ENCODE data around the gene RPLP2.
A peak's percentile ranks its signal among the peaks of the same experiment; 100 is the strongest.

Gene RPLP2

DNA sequence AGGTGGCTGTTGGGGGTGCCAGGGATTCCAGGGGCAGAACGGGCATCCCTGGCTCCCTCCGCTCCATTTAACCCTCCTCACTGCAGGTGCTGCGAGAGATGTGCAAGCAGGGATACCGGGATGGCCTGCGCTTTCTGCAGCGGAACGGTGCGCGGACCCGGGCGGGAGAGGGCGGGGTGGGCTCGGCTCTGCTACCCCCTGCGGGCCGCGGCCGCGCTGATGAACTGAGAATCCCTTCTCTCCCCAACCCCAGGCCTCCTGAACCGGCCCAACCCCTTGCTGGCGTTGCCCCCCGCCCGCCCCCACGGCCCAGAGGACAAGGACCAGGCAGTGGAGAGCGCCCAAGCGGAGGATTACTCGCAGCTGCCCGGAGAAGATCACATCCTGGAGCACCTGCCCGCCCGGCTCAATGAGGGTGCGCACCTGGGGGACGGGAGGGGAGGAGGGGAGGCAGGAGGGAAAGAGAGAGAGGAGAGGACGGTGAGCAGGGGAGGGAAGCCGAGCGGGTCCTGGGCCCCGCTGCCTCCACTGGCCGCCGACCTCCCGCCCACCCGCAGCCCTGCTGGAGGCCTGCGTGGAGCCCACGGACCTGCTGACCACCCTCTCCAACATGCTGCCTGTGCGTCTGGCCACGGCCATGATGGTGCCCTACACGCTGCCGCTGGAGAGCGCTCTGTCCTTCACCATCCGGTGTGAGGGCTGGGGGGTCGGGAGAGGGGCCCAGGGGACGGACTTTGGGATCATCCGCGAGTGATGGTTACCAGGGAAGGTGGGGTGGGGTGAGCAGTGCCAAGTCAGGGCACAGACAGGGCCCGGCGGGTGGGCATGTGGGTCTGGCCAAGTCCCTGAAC, 13.9 kb downstream of the RPLP2 start:
- no peak for TF ChIP-seq Cebpa-rat (IDR thresholded peaks at IDR 0.05)
- no peaks in the 10 kb centered on the region for H3K9me3 ChIP-seq
- H3K27ac ChIP-seq: no peak overlapping the region
- peaks cover 75% of the 10 kb centered on the region for H3K4me1 ChIP-seq
- peaks cover 36% of the 10 kb centered on the region for H3K36me3 ChIP-seq
- H3K27me3 ChIP-seq: peaks cover 41% of the 10 kb centered on the region
- H3K9ac ChIP-seq: no peak overlapping the region
- no peak overlapping the region for H3K4me2 ChIP-seq
- H3K4me3 ChIP-seq: no peak overlapping the region
- H4K20me1 ChIP-seq: peaks cover 89% of the 10 kb centered on the region

DNA sequence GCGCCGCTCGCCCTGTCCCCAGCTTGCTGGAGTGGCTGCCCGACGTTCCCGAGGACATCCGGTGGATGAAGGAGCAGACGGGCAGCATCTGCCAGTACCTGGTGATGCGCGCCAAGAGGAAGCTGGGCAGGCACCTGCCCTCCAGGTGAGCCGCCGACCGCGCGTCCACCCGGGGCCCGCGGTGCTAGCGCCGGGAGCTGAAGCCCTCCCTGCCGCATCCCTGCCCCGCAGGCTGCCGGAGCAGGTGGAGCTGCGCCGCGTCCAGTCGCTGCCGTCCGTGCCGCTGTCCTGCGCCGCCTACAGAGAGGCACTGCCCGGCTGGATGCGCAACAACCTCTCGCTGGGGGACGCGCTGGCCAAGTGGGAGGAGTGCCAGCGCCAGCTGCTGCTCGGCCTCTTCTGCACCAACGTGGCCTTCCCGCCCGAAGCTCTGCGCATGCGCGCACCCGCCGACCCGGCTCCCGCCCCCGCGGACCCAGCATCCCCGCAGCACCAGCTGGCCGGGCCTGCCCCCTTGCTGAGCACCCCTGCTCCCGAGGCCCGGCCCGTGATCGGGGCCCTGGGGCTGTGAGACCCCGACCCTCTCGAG, 14.6 kb downstream of the RPLP2 start:
- peaks cover 36% of the 10 kb centered on the region for H3K36me3 ChIP-seq
- no peak for TF ChIP-seq Cebpa-rat (IDR thresholded peaks at IDR 0.05)
- H3K4me1 ChIP-seq: peaks cover 78% of the 10 kb centered on the region
- H3K9me3 ChIP-seq: no peaks in the 10 kb centered on the region
- H3K9ac ChIP-seq: no peak overlapping the region
- H4K20me1 ChIP-seq: peaks cover 96% of the 10 kb centered on the region
- peaks cover 48% of the 10 kb centered on the region for H3K27me3 ChIP-seq
- no peak overlapping the region for H3K27ac ChIP-seq
- H3K4me2 ChIP-seq: no peak overlapping the region
- H3K4me3 ChIP-seq: no peak overlapping the region

DNA sequence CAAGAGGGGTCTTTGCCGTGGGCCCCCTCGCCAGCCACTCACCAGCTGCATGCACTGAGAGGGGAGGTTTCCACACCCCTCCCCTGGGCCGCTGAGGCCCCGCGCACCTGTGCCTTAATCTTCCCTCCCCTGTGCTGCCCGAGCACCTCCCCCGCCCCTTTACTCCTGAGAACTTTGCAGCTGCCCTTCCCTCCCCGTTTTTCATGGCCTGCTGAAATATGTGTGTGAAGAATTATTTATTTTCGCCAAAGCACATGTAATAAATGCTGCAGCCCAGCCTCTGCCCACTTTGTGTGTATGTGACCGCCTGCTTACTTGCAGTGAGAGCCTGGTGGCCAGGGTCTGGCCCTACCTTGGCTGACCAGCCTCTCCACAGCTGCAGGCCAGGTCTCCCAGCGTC, 15.2 kb downstream of the RPLP2 start:
- Histone ChIP-seq H3K36me3 (peaks cover 36% of the 10 kb centered on the region), H3K27ac (no peak overlapping the region), H3K4me1 (peaks cover 83% of the 10 kb centered on the region), H3K9me3 (no peaks in the 10 kb centered on the region), H3K9ac (no peak overlapping the region), H3K4me2 (peak overlapping the region; percentile 100; the same call in 1 of the 2 replicates), H3K4me3 (no peak overlapping the region), H4K20me1 (peaks cover 100% of the 10 kb centered on the region), H3K27me3 (peaks cover 53% of the 10 kb centered on the region)
- TF ChIP-seq Cebpa-rat (IDR thresholded peaks at IDR 0.05): no peak

DNA sequence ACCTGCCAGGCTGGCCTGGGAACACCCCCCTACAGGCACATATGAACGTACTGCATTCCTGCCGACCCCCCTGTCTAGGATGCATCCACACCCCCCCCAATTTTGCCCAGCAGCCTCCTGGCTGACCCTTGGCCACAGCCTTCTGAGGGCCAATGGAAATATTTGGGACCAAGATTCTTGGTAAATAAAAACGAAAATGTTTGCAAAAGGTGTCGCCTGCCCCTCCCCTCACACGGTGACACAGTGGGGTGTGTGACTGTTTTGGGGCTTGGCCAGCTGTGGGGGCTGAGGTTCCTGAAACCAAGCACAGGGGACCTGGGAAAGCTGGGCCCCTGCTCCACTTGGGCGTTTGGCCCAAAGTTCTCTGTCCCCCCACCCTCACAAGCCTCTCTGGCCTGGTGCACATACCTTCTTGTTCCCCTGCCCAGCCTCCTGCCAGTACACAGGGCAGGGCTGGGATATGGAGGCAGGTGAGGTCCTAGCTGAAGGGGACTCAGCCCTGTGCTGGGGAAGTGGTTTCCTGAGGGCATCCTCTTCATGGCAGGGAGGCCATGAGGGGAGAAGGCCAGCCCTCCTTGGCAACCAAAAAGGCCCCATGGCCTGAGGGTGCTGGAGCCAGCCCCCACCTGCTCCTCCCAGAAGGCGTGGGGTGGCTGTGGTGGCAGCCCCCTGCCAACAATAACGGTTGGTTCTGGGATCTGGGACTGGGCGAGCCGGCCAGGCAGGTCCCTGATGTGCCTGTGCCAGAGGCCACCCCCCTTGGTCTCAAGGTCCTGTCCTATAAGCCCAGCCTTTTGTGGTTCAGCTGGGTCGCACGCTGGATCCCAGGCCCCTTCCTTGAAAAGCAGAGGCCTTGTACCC, 15.8 kb downstream of the RPLP2 start:
- Histone ChIP-seq H3K9me3 (no peaks in the 10 kb centered on the region), H3K4me3 (no peak overlapping the region; the same call in 1 of the 2 replicates), H3K27ac (no peak overlapping the region), H3K9ac (no peak overlapping the region), H4K20me1 (peaks cover 100% of the 10 kb centered on the region), H3K27me3 (peaks cover 60% of the 10 kb centered on the region), H3K4me2 (peak overlapping the region; percentile 100), H3K36me3 (peaks cover 36% of the 10 kb centered on the region), H3K4me1 (peaks cover 85% of the 10 kb centered on the region)
- TF ChIP-seq Cebpa-rat (IDR thresholded peaks at IDR 0.05): no peak

DNA sequence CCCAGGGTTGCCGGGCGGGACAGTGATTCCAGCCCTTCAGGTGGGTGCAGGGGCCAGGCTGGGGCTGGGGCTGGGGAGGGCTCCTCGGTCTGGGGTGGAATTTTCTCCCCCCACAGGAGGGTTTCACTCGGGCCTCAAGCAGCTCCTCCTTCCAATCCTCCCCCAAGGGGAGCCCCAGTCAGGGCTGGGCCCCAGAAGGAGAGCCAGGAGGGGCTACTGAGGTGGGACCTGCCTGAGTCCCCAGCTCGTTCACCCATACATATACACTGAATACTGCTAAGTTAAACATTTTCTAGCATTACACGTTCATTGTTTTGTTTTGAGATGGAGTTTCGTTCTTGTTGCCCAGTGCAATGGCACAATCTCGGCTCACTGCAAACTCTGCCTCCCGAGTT, 16.5 kb downstream of the RPLP2 start:
- peak overlapping the region; percentile 50; the same call in 1 of the 2 replicates for H3K9ac ChIP-seq
- H3K27ac ChIP-seq: no peak overlapping the region; the same call in 1 of the 2 replicates
- H3K36me3 ChIP-seq: peaks cover 36% of the 10 kb centered on the region
- H3K4me2 ChIP-seq: peak overlapping the region; percentile 100
- no peak for TF ChIP-seq Cebpa-rat (IDR thresholded peaks at IDR 0.05)
- H3K4me3 ChIP-seq: peak overlapping the region; percentile 69
- H3K4me1 ChIP-seq: peaks cover 85% of the 10 kb centered on the region
- peaks cover 66% of the 10 kb centered on the region for H3K27me3 ChIP-seq
- H3K9me3 ChIP-seq: no peaks in the 10 kb centered on the region
- H4K20me1 ChIP-seq: peaks cover 100% of the 10 kb centered on the region

DNA sequence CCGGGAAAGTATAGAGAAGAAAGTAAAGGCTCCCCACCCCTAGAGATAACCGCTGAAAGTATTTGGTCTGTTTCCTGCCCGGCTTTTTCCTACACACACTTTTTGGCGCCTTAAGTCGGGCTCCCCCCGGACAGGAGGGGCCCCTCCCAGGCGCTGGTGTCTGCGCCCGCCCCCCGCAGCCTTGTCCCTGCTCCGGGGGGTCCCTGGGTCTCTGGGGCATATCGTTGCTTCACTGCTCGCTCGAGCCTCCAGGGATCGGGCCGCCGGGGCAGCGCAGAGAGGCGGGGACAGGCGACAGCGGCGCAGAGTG, 17.0 kb downstream of the RPLP2 start:
- H3K4me1 ChIP-seq: peaks cover 85% of the 10 kb centered on the region
- peaks cover 72% of the 10 kb centered on the region for H3K27me3 ChIP-seq
- no peak overlapping the region; the same call in 1 of the 2 replicates for H3K27ac ChIP-seq
- no peaks in the 10 kb centered on the region for H3K9me3 ChIP-seq
- TF ChIP-seq Cebpa-rat (IDR thresholded peaks at IDR 0.05): peak; percentile 75
- peak overlapping the region; percentile 69 for H3K4me3 ChIP-seq
- peak overlapping the region; percentile 100 for H3K4me2 ChIP-seq
- H3K36me3 ChIP-seq: peaks cover 36% of the 10 kb centered on the region
- H4K20me1 ChIP-seq: peaks cover 100% of the 10 kb centered on the region
- peak overlapping the region; percentile 50; the same call in 1 of the 2 replicates for H3K9ac ChIP-seq

DNA sequence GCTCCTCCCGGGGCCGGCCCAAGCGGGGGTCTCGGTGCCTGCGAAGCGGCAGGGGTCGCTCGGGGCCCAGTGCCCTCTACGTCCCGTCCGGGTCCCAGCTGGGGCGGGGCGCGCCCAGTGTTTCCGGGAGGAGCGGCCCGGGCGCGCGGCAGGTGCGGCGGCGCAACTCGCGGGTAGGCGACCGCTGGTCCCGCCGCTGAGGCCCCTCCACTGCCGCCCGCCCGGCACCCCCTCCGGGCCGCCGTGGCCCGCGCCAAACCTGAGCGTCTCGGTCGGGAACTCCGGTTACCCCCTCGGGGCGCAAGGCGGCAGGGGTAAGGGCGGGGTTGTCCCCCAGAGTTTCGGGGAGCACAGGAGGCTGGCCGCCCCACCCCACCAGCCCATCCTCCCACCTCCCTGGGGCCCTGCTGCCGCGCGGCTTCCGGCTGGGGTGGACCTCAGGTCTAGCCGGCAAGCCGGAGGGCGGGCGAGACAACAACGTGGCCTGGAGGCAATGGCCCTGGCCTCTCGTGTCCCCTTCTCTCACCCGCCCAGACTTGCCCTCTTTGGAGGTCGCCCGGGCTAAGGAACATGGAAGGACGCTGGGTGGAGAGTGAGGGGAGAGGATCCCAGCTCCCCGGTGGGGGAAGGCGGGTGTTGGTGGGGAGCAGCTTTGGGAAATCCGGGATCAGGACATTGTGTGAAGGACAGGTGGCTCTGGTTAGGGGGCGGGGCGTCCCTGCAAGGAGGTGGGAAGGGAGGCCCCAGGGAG, 17.6 kb downstream of the RPLP2 start:
- H3K4me2 ChIP-seq: peak overlapping the region; percentile 100
- H3K4me3 ChIP-seq: peak overlapping the region; percentile 69
- peak; percentile 45 for TF ChIP-seq Cebpa-rat (IDR thresholded peaks at IDR 0.05)
- H3K36me3 ChIP-seq: peaks cover 35% of the 10 kb centered on the region
- peak overlapping the region; percentile 9; the same call in 1 of the 2 replicates for H3K27ac ChIP-seq
- peaks cover 85% of the 10 kb centered on the region for H3K4me1 ChIP-seq
- peaks cover 77% of the 10 kb centered on the region for H3K27me3 ChIP-seq
- peaks cover 100% of the 10 kb centered on the region for H4K20me1 ChIP-seq
- no peaks in the 10 kb centered on the region for H3K9me3 ChIP-seq
- peak overlapping the region; percentile 50; the same call in 1 of the 2 replicates for H3K9ac ChIP-seq

DNA sequence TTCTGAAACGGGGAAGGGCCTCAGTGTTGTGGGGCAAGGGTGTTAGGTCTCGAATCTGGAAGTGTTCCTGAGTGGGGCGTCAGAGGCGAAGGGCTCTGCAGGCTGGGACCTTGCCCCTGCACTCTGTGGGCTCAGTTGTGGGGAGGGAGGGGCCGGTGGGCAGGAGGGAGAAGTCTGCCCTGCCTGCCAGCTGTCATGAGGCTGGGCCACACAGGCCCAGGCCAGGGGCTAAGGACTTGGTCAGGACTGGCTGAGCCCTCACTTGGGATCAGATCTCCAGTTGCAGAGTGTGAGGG, 18.1 kb downstream of the RPLP2 start, which contains the start of gene CRACR2B:
TSS of gene CRACR2B (plus strand) at position 23 of the 296 bp plus-strand sequence. CDS start 689 bp downstream, outside the sequence.
- Histone ChIP-seq H3K4me2 (peak within 1 kb of the TSS; percentile 100), H3K4me1 (peaks cover 85% of the 10 kb centered on the region), H3K36me3 (peaks cover 30% of the 10 kb centered on the region), H3K27ac (peak within 1 kb of the TSS; percentile 9; the same call in 1 of the 2 replicates), H4K20me1 (peaks cover 97% of the 10 kb centered on the region), H3K9ac (peak within 1 kb of the TSS; percentile 50; the same call in 1 of the 2 replicates), H3K27me3 (peaks cover 81% of the 10 kb centered on the region), H3K4me3 (peak within 1 kb of the TSS; percentile 69), H3K9me3 (no peaks in the 10 kb centered on the region)
- no peak for TF ChIP-seq Cebpa-rat (IDR thresholded peaks at IDR 0.05)

All from BLaER1 (cell line).